GM18868 (cell line): Measurements from ENCODE around the gene INHBB.

Source experiments
- ATAC-seq: cut with Tn5 transposase; IDR thresholded peaks from one replicate; pipeline ENCODE4 v1.9.1; 2021; ENCODE audit warnings: mild to moderate bottlenecking, moderate library complexity; ENCODE audit not compliant: unreplicated experiment

The INHBB gene

DNA sequence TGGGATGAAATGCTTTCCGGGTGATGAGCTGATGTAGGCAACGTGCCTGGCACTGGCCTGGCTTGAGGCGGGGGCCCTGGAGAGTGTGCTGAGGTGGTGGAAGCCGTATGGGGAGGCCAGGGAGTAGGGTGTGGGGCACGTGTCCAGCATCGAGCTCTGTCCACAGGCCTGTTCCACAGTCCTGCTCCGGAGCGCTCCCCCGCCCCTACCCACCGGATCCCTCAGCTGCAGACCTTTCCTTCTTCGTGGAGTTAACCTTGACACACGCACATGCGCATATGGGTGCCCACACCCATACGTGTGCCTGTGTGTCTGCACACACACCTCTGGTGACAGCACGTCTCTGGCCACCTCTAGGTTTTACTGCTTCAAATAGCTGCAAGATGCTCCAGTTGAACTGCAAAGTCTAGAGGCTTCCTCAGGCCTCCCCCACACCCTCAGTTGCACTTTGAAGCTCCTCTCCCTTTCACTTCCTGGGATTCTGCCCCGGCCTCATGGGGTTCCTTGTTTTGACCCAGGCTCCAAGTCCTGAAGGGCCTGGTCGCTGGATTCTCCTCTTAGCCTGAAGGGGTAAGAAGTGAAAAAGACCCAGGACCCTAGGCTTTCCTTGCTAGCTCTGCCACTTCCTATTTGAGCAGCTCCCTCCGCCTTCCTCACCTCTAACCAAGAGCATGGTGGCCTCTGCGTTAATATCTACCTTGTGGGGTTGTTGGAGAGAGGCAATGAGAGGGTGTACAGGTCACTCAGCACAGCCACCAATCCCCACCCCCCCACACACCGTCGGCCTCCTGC is 49.5 kb downstream of the INHBB start:
- no peak for ATAC-seq

DNA sequence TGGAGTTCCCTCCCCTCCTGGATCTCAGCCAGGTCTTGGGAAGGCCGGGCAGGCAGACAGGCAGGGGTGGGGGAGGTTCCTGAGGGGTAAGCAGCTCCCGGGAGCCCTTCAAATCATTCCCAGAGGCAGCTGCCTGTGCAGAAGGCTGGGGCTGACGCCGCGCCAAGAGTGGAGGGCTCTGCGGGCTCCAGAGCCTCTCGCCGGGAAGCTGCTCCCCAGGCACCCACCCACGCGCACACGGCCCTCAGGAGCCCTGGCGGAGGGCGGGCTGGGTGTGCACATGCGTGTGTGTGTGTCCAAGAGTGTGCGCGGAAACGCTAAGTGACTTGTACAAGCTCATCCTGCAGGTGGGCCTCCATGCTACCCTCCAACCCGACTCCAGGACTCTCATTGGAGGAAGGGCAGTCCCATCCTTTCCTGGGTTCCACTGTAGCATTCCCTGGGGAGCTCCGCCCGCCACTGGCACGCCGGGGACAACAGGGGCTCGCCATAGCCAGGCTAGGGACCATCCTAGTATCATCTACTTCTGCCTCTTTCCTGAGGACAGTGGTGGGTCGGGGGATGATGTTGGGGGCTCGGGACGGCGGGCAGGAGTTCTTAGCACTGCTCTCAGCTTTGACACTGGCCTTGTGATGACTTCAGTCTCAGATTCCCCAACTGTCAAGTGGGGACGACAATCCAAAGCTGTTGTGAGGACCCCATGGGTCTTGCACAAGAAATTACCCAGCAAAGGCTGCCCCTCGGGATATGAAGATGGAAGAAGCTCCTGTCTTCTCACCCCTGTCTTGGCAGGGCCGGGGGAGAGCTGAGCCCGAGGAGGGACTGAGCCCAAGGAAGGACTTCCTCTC is 50.3 kb downstream of the INHBB start:
- ATAC-seq: no peak

DNA sequence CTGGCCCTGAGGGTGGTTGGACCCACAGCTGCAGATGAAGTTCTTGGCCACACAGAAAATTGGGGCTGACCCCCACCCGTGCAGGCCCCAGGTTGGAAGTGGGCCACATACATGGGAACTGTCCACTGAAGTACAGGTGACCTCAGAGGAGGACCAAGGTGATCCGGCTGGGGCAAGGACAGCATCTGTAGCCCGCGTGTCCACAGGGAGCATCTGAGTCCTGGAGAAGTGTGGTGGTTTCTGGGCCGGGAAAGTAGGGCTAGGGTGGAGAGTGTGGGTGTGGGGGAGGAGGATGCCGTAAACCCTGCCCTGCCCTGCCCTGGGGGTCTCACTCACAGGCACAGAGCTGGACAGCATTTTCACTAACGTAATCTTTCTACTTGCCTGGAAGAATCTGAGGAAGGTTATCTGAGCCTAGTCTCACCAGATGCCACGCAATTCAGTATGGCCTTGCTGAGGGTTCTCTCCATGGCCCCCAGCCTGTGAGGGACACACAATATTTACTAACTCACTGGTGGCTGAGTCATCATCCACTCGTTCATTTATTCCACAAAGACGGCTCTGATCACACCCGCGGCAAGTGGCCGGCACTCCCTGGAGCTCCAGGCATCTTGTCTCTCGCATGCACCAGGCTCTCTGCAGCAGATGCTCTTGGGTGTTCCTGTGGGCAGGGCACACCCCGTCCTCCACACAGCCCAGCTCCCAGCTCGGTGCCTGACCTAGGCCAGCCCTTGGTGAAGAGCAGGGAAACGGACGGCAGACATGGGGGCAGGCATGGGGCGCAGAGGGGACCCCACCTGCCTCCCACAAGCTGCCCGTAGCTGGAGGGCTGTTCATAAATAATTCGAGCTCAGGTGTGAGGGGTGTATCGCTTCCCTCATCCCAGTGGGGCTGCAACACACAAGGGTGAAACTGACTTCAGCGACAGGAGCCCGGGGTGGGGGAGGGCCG is 51.2 kb downstream of the INHBB start:
- ATAC-seq: no peak

DNA sequence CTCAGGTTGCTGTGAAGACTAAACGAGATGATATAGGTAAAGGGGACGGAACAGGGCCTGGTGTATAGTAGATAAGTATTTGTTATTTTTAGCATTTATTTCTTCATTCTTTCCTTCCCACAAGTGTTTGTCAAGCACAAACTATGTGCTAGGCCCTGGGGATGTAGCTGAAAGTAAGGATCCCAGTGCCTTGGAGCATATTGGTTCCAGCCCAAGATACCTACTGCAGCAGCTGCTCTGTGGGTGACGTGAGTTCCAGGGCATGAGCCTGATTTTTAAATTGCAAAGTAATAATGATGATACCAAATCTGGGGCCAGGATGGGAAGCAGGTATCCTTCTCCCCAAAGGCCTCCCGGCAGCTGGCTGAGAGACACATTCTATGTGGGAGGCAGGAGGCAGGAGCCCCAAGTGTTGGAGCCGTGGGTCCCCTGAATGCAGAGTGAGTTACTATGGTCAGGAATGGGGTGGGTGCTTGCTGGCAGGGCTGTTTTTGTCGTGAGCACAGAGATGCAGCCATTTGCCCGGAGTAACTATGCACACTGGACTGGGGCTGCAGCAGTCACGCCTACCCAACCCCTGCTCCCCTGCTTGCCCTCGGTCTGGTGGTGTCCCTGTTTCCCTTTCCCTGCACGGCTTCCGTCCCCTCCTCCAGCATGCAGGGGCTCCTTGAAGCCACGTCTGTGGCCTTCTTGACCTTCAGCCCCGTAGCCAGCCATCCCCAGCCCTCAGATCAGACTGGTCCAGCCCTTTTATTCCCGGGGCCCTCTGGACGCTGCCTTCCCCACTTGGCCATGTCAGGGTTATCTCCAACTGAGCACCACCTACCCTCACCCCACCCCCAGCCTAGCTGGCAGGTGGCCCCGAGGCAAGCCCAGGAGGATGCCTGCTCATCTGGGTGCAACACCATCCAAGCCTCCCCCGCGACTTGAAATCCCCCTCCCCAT is 52.4 kb downstream of the INHBB start:
- no peak for ATAC-seq

DNA sequence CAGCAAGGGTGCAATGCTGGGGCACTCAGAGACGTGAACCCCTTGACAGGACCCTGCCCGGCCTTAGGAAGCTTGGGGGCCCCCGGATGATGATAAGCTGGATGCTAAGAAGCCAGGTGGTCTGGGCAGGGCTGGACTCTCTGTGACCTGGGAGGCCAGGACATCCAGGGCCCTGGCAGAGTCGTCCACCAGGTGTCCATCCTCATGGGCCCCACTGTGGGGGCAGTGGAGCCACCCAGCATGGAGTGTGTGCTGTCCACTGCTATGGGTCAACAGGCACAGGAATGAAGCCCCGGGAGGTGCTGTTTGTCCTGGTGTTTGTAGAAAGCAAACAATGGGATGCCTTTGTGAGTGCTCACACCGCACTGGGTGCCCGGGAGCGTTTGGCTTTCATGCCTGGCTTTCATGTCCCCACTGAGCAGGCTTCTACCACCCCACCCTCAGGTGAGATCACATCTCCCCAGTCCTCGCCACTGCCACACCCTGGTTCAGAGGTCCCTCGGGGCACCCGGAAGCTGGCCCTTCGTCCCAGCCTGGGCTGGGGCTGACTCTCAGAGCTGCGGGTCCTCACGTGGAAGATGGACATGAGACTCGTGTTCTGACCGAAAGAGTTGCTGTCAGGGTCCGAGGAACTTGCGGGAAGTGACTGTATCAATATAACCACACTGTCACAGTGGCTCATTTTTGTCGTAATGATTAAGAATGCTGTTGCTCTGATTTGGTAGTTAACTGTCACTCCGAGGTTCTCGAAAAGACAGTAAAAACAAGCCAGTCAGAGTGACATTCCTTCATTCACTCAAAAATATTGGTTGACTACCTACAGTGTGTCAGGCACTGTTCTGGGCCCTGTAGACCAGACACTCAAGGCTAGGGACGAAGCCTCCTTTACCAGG is 53.3 kb downstream of the INHBB start:
- no peak for ATAC-seq

DNA sequence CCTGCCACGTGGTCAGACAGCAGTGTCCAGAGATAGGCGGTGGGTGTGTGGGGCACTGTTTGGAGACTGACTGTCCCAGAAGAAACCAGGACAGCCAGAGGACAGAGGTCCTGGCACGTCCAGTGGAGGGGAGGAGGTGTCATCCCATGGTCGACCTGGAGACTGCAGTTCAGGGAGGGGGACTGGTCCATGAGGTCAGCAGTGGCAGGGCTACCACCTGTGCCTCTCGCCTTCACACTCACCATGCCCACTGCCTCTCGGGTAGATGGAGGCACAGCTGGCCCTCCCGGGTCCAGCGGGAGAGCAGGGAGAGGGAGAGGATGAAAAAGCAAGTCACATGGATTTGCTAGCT is 53.9 kb downstream of the INHBB start:
- ATAC-seq: no peak

DNA sequence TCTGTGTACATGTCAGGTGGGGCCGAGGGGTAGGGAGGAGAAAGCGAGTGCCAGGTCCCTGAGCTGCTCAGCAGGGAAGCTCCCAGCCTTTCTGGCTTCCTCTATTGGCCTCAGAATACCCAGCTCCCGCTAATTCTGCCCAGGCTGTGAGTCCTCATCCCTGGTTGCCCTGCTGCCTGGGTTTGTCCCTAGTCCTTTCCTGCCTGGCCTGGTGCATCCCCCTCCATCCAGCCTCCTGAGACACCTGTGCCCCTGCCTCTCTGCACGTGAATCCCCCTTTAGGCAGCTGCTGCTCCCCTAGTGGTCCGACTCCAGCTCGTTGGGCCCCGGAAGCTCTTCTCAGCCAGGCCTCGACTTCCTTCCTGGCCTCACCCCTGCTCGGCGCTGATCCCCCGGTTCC is 54.6 kb downstream of the INHBB start:
- no peak for ATAC-seq
